ENCODE measurements around the gene CLCNKA. TPM values are rescaled to one million over a fixed set of nuclear protein-coding genes. Genes with fewer than 3 reads are reported as not detected.
"Not testable (repeated sequence)": the region's sequence is repeated elsewhere in the genome, so short reads cannot be mapped to it uniquely, and the experiment has no call there.

The CLCNKA gene
- total RNA-seq, 2 donors from 2014 or later: 0.42 TPM; not detected in 1

DNA sequence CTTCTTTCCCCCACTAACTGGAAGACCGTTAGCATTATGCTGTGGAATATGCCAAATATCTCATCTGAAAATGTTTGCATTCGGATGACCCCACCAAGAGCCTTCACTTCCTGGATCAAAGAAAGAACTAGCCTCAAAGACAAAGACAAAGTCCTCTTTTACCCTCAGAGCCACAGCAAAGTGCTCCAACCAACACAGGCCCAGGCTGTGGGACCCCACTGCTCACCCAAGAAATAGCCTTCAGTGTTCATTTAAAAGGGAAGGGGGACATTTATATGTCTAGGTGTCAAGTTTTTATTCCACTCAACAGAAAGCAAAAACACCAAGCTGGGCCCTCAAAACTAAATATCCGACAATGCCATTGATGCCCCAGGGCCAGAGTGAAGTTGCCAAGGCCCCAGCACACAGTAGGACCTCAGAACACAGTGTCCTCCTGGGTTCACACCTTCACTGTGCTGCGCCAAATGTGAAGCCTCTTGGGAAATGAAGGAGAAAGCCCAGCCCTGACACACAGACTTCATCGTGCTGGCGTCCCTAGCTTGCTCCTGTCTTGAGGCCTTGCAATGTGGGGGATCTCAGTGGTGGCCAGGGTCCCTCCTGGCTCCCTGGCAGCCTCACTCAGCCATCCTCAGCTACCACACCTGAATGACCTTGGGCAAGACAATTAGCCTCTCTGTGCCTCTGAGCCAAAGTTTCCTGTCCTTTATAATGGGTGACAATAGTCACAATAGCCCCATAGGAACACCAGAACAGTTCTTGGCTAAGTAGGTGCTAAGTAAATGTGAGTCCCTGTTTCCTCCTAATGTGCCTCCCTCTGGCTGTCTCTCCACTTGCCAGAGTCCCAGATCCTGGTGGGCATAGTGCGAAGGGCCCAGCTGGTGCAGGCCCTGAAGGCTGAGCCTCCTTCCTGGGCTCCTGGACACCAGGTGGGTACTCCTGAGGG is 33.0 kb downstream of the CLCNKA start:
- H3K27ac ChIP-seq: no peak overlapping the region
- TF ChIP-seq, protein P1, sequence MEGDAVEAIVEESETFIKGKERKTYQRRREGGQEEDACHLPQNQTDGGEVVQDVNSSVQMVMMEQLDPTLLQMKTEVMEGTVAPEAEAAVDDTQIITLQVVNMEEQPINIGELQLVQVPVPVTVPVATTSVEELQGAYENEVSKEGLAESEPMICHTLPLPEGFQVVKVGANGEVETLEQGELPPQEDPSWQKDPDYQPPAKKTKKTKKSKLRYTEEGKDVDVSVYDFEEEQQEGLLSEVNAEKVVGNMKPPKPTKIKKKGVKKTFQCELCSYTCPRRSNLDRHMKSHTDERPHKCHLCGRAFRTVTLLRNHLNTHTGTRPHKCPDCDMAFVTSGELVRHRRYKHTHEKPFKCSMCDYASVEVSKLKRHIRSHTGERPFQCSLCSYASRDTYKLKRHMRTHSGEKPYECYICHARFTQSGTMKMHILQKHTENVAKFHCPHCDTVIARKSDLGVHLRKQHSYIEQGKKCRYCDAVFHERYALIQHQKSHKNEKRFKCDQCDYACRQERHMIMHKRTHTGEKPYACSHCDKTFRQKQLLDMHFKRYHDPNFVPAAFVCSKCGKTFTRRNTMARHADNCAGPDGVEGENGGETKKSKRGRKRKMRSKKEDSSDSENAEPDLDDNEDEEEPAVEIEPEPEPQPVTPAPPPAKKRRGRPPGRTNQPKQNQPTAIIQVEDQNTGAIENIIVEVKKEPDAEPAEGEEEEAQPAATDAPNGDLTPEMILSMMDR (IDR thresholded peaks at IDR 0.05): no peak
- intact Hi-C loops (cut with DNase I): no loop called here
- H3K36me3 ChIP-seq: no peaks in the 10 kb centered on the region
- no peak for DNase-seq
- no peaks in the 10 kb centered on the region for H3K4me1 ChIP-seq
- H3K4me3 ChIP-seq: no peak overlapping the region
- no peaks in the 10 kb centered on the region for H3K27me3 ChIP-seq
- no peak overlapping the region for H3K9ac ChIP-seq (ENCODE audit: low read depth in 2 of 2, low read length in 2 of 2)
- H3K9me3 ChIP-seq: no peaks in the 10 kb centered on the region

DNA sequence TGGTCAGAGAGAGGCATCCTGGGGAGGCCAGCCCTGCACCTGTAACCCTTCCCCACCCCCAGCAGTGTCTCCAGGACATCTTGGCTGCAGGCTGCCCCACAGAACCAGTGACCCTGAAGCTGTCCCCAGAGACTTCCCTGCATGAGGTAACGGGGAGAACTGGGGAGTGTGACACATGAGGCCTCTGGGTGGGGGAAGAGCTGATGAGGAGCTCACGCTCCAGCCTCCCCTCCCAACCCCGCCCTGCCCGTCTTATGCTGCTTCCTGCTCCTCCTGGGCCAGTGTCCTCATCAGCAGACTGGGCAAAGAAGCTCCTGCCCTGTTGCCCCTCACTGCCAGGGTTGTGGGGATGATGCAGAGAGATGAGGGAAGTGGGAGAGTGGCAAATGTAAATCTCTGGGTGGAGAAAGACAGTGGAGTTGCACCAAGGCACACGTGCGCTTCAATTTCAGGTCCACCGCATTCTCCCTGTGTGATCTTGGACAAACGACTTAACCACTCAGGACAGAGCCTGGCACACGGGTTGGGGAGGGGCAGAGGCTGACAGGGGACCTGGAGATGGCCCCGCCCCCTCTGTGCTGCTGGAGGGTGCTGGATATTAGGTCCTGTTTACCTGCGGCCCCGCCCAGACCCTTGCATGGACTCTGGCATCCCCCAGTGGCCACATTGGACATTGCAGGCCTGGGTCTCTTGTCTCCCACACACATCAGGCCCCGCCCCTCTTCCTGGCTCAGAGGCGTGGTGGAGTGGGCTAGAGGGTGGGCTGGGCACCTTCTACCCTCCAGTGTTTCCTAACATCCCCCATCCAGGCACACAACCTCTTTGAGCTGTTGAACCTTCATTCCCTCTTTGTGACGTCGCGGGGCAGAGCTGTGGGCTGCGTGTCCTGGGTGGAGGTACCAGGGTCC is 34.0 kb downstream of the CLCNKA start:
- Histone ChIP-seq H3K36me3 (no peaks in the 10 kb centered on the region), H3K4me1 (no peaks in the 10 kb centered on the region), H3K27me3 (no peaks in the 10 kb centered on the region), H3K4me3 (no peak overlapping the region), H3K9ac (ENCODE audit: low read depth in 2 of 2, low read length in 2 of 2) (peak overlapping the region in 1 of 2 donors; percentile 34), H3K9me3 (no peaks in the 10 kb centered on the region), H3K27ac (no peak overlapping the region)
- TF ChIP-seq, protein P1 (IDR thresholded peaks at IDR 0.05): peak; percentile 96
- peak; percentile 94 for DNase-seq
- intact Hi-C loops (cut with DNase I): loop anchor here (2.0 kb wide), 1 partner anchor 47 kb away; no protein-coding TSS in a partner anchor

DNA sequence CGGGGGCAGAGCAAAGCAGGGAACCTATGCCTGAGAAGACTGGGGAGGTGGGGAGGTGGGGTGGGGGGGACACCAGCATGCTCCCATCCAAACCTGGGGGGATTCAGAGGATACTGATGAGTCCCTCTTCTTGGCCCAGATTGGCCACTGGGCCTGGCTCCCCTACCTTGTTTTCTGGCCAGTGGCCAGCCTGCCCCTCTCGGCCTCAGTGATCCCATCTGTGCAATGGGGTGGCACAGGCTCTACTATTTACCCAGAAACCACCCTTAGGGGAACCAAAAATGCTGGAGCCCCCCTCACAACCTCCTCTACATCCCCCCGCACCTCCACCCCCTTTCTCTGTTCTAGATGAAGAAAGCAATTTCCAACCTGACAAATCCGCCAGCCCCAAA is 34.7 kb downstream of the CLCNKA start:
- H3K27me3 ChIP-seq: not testable (repeated sequence)

DNA sequence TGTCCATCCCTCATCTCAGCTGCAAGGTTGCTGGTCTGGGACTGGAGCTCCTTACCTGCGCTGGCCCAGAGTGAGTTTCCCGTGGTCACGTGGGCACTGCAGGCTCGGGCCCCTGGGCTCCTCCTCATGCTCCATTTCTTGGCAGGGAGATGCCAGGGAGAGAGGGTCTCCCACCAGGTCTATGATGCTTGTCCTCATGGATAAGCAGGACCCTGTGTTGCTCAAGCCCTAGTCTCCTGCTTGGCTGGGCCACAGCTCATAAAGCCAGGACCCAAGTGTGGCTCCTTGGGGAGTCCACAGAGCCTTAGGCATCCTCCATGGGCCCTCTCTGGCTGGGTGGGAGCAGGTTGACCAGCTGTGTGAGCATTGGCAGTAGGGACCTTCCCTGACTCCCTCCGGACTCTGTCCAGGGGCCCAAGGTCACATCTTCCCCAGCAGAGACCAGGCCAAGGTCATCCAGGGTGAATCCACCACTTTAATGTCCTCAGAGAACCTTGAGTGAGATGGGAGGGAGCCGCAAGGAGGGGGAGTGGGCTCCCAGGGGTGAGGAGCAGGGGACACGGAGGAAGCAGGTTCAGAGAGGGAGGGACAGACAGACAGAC is 35.6 kb downstream of the CLCNKA start:
- not testable (repeated sequence) for H3K27me3 ChIP-seq; H3K4me3 ChIP-seq; H3K27ac ChIP-seq; H3K9me3 ChIP-seq; DNase-seq; H3K9ac ChIP-seq (ENCODE audit: low read depth in 2 of 2, low read length in 2 of 2); H3K4me1 ChIP-seq; H3K36me3 ChIP-seq
- intact Hi-C loops (cut with DNase I): loop anchor here (2.0 kb wide), 1 partner anchor 49 kb away; no protein-coding TSS in a partner anchor

More for the DNA sequence above, 34.7 kb downstream of the CLCNKA start:
- H3K4me1 ChIP-seq; H3K9me3 ChIP-seq; DNase-seq; H3K4me3 ChIP-seq; H3K27ac ChIP-seq; H3K36me3 ChIP-seq; H3K9ac ChIP-seq (ENCODE audit: low read depth in 2 of 2, low read length in 2 of 2): not testable (repeated sequence)
- intact Hi-C loops (cut with DNase I): loop anchor here (2.0 kb wide), 1 partner anchor 48 kb away; no protein-coding TSS in a partner anchor

DNA sequence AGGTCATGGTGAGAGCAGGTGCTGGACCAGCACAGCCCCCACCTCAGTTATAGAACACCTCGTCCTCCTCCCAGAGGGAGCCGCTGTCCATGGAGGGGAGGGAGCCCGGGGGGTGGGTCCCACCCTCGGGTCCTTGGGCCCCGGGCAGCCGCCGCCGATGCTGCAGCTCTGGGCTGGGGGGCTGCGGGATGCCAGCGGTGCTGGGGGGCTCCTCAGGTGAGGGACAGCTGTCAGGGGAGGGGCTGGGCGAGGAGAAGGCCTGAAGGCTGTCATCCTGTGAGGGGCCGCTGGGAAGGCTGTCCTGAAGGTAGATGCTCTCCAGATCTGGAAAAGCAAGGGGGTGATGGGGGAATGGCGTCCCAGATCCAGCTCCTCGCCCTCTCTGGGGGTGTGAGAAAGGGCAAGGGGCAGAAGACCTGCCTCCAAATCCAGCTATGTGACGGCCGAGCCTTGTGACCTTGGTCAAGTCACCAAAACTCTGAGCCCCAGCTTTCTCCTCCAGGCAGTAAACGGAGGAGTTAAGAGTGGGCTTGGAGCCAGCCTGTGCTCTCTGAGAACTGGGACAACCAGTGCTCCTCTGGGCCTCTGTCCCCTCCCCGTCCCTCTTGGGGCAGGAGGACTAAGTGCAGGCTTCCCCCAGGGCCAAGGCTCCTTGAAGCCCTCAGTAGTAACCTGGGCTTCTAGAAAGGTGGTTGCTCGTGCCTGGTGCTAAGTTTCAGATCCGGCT is 36.7 kb downstream of the CLCNKA start:
- H3K4me3 ChIP-seq; intact Hi-C loops (cut with DNase I): not testable (repeated sequence)

DNA sequence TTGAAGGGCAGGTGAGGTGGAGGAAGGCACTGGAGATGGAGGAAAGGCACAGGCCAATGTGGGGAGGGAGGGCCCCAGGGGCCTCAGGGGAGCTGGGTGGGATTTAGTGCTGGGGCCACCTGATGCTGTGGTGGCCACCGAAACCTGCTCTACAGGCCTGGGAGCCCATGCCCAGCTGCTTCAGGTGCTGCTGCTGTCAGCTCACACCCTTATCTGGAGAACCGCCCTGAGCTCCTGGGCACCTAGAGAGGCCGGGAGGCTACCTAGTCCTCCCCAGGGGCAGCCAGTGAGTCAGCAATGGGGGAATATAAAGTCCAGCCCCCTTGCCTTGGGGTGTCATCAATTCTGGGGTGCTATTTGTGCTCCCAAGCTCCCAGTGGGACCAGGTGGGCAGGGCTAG is 39.4 kb downstream of the CLCNKA start:
- H3K27ac ChIP-seq: no peak overlapping the region
- H3K27me3 ChIP-seq: no peaks in the 10 kb centered on the region
- H3K4me1 ChIP-seq: no peaks in the 10 kb centered on the region
- intact Hi-C loops (cut with DNase I): no loop called here
- H3K9me3 ChIP-seq: no peaks in the 10 kb centered on the region
- DNase-seq: no peak
- no peak overlapping the region for H3K9ac ChIP-seq (ENCODE audit: low read depth in 2 of 2, low read length in 2 of 2)
- no peak overlapping the region for H3K4me3 ChIP-seq
- H3K36me3 ChIP-seq: no peaks in the 10 kb centered on the region
- TF ChIP-seq, protein P1 (IDR thresholded peaks at IDR 0.05): no peak

More for the DNA sequence above, 36.7 kb downstream of the CLCNKA start:
- not testable (repeated sequence) for DNase-seq; H3K27ac ChIP-seq; H3K36me3 ChIP-seq; H3K27me3 ChIP-seq; H3K9me3 ChIP-seq; H3K4me1 ChIP-seq; H3K9ac ChIP-seq (ENCODE audit: low read depth in 2 of 2, low read length in 2 of 2)

DNA sequence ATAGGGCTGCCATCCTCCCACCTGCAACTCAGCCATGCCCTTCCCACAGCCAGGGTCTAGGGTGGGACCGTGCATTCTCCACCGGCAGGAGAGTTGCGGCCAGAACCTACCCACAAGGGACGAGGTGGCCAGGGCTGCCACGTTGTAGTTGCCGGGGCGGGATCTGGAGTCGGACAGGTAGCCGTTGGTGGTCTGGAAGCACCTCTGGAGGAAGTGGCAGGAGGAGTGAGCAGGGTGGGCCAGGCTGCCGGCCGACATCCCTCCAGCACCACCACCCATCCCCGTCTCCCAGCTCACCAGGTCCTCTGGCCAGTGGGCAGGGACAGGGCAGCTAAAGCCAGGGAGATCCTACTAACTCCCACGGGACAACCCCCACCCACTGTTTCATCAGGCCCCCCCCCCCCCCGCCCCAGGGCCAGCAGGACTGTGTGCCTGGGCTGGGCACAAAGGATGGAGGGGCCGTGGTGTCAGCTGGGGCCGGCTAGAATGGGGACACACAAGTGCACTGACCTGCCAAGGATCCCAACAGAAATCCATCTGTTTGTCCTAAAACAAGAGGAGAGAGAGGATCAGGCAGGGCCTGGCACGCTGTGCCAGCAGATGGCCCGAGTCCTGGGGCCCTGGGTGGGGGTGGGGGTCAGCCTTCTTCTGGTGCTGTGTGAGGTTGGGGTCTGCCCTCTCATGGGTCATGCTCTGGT is 40.3 kb downstream of the CLCNKA start:
- H3K27me3 ChIP-seq; H3K9me3 ChIP-seq; H3K9ac ChIP-seq (ENCODE audit: low read depth in 2 of 2, low read length in 2 of 2); DNase-seq; H3K27ac ChIP-seq; intact Hi-C loops (cut with DNase I); H3K36me3 ChIP-seq; H3K4me3 ChIP-seq; H3K4me1 ChIP-seq: not testable (repeated sequence)

DNA sequence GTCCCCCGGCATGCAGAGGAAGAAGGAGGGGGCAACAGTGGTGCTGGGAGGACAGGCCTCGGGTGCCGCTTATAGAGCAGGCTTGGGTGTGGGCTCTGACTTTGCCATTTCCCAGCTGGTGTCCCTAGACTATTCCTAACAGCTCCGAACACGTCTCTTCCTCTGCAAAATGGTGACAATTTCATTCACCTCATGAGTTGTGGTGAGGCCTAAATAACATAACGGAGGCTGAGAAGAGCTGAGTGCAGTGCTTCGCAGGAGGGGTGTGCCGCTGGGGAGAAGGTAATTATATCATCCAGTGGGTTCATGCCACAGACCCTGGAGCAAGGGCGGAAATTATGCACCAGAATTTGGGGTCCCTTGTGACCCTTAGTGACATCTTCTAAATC is 40.8 kb downstream of the CLCNKA start:
- intact Hi-C loops (cut with DNase I); H3K9ac ChIP-seq (ENCODE audit: low read depth in 2 of 2, low read length in 2 of 2); H3K4me3 ChIP-seq; H3K4me1 ChIP-seq; H3K27ac ChIP-seq; DNase-seq; H3K36me3 ChIP-seq; H3K9me3 ChIP-seq; H3K27me3 ChIP-seq: not testable (repeated sequence)

Measured in colonic mucosa (tissue), 4 donors.